A549 (cell line): Measurements from ENCODE around the gene ARG2. TPM values are rescaled to one million over a fixed set of nuclear protein-coding genes. Genes with fewer than 3 reads are reported as not detected.
"Not testable (repeated sequence)": the region's sequence is repeated elsewhere in the genome, so short reads cannot be mapped to it uniquely, and the experiment has no call there.

Source experiments
- ATAC-seq, 2 experiments: fragments of 200-7000 bp in 1 of 2; fragments of >200 bp in 1 of 2; cut with Nextera tagmentation in 1 of 2; cut with Tn5 transposase in 1 of 2; 3 replicates each; pipeline versions ENCODE4 v1.8.0 to v1.9.1; 2018 to 2020; ENCODE audit warnings: mild to moderate bottlenecking in 1 of 2, moderate library complexity in 1 of 2
- CTCF ChIA-PET: fragments of 300-600 bp; sonication (Branson Sonifier 250); formaldehyde crosslinking; extraction: SDS; loops from one replicate; lab custom pipeline; 2021; ENCODE audit warnings: antibody characterized with exemption, inconsistent platforms; lab: Yijun Ruan, JAX
- POLR2A ChIA-PET: fragments of 350-600 bp; formaldehyde crosslinking; extraction: SDS; loops from one replicate; lab custom pipeline; 2021; ENCODE audit warnings: antibody characterized with exemption, inconsistent platforms; lab: Yijun Ruan, JAX
- DNase-seq, 2 experiments: peaks; one replicate each; pipeline versions ENCODE4 v3.0.0 to v3.0.0-alpha.2; 2011 to 2016; ENCODE audit warnings: low read depth in 1 of 2, low spot score in 1 of 2
- FAIRE-seq: peaks from 2 replicates; lab custom pipeline; 2011; peaks lifted over from hg19 to GRCh38; lab: Jason Lieb, UNC
- H3K27ac ChIP-seq, 2 experiments: fragments of >200 bp; sonication (Bioruptor Twin); formaldehyde crosslinking; 3 replicates each; pipeline ENCODE4 v1.5.1; 2016 to 2017
- H3K4me1 ChIP-seq: fragments of >200 bp; sonication (Bioruptor Twin); formaldehyde crosslinking; 3 replicates; pipeline ENCODE4 v1.6.1; 2016
- H3K4me2 ChIP-seq: fragments of >200 bp; sonication (Bioruptor Twin); formaldehyde crosslinking; 3 replicates; pipeline ENCODE4 v1.6.1; 2016
- H3K4me3 ChIP-seq: fragments of >200 bp; sonication (Bioruptor Twin); formaldehyde crosslinking; 3 replicates; pipeline ENCODE4 v1.5.1; 2016
- H3K9me3 ChIP-seq: fragments of >200 bp; sonication (Bioruptor Twin); formaldehyde crosslinking; 3 replicates; pipeline ENCODE4 v1.6.1; 2016
- E2F6 ChIP-seq: IDR thresholded peaks from 2 replicates; pipeline ENCODE4 v1.6.1; 2012; ENCODE audit warnings: low read depth, borderline replicate concordance
- EHMT2 ChIP-seq: fragments of 200-600 bp; sonication (generic); IDR thresholded peaks from 2 replicates; pipeline ENCODE4 v1.6.1; 2016; ENCODE audit warnings: antibody characterized with exemption, low read depth, mild to moderate bottlenecking, moderate library complexity
- EP300 ChIP-seq, 2 experiments: fragments of >200 bp; sonication (Bioruptor Twin); formaldehyde crosslinking; IDR thresholded peaks; 2 replicates in 1 of 2; 3 replicates in 1 of 2; pipeline ENCODE4 v1.6.1; 2016 to 2017
- FOSB ChIP-seq: fragments of 250-450 bp; sonication (Bioruptor Pico); IDR thresholded peaks from 2 replicates; pipeline ENCODE4 v1.5.0; 2020; ENCODE audit warnings: mild to moderate bottlenecking, moderate library complexity
- GATA3 ChIP-seq: IDR thresholded peaks from 2 replicates; pipeline ENCODE4 v1.6.1; 2012; ENCODE audit warnings: borderline replicate concordance
- HES2 ChIP-seq: fragments of >200 bp; sonication (Bioruptor Twin); formaldehyde crosslinking; IDR thresholded peaks from 2 replicates; pipeline ENCODE4 v1.6.1; 2016
- HEYL ChIP-seq: fragments of 250-450 bp; sonication (Bioruptor Pico); IDR thresholded peaks from 2 replicates; pipeline ENCODE4 v1.8.0; 2021; ENCODE audit warnings: mild to moderate bottlenecking, moderate library complexity
- HOXA7 ChIP-seq: fragments of 250-450 bp; sonication (Bioruptor Pico); IDR thresholded peaks from 2 replicates; pipeline ENCODE4 v1.5.0; 2020; ENCODE audit warnings: mild to moderate bottlenecking, moderate library complexity
- JUN ChIP-seq, 2 experiments: fragments of >200 bp; sonication (Bioruptor Twin); formaldehyde crosslinking; IDR thresholded peaks; 2 replicates in 1 of 2; 3 replicates in 1 of 2; pipeline ENCODE4 v1.6.1; 2016 to 2017
- KDM1A ChIP-seq: fragments of 200-600 bp; sonication (generic); IDR thresholded peaks from 2 replicates; pipeline ENCODE4 v1.6.1; 2016; ENCODE audit warnings: low read depth, mild to moderate bottlenecking
- MAFK ChIP-seq: fragments of 450-650 bp; IDR thresholded peaks from 2 replicates; pipeline ENCODE4 v1.6.1; 2014; ENCODE audit not compliant: partially characterized antibody
- NPAS2 ChIP-seq: fragments of 250-450 bp; sonication (Bioruptor Pico); IDR thresholded peaks from 2 replicates; pipeline ENCODE4 v1.8.0; 2022; ENCODE audit warnings: mild to moderate bottlenecking, moderate library complexity, borderline replicate concordance
- RARB ChIP-seq: fragments of 250-450 bp; sonication (Bioruptor Pico); IDR thresholded peaks from 2 replicates; pipeline ENCODE4 v1.8.0; 2021; ENCODE audit warnings: mild to moderate bottlenecking, moderate library complexity
- RCOR1 ChIP-seq: fragments of 150-350 bp; IDR thresholded peaks from 2 replicates; pipeline ENCODE4 v1.6.1; 2014; ENCODE audit warnings: antibody characterized with exemption, low read length, low read depth
- SMC3 ChIP-seq: fragments of >200 bp; sonication (Bioruptor Twin); formaldehyde crosslinking; IDR thresholded peaks from 3 replicates; pipeline ENCODE4 v1.6.1; 2018; ENCODE audit warnings: inconsistent platforms
- TP53 ChIP-seq: fragments of 250-450 bp; sonication (Bioruptor Pico); IDR thresholded peaks from 2 replicates; pipeline ENCODE4 v1.5.0; 2021; ENCODE audit warnings: mild to moderate bottlenecking, moderate library complexity
- USF2 ChIP-seq: fragments of 450-650 bp; IDR thresholded peaks from 2 replicates; pipeline ENCODE4 v1.6.1; 2014; ENCODE audit warnings: antibody characterized with exemption
- ZSCAN20 ChIP-seq: fragments of 250-450 bp; sonication (Bioruptor Pico); IDR thresholded peaks from 2 replicates; pipeline ENCODE4 v1.8.0; 2022; ENCODE audit warnings: mild to moderate bottlenecking, moderate library complexity
- WGBS: methylation state at CpG from one replicate; pipeline ENCODE4 v1.1.6; 2017; ENCODE audit errors: missing lambda C conversion rate; 5-methylcytosine and 5-hydroxymethylcytosine counted together
- polyA plus RNA-seq, 4 experiments: library from polyadenylated mRNA; depleted of rRNA in 3 of 4; stranded (reverse); fragments of >200 nt; fragmentation: RNase III in 1 of 4; extraction: RNeasy Plus Mini Kit Qiagen cat#74134 plus additional on column Dnase treatment in 1 of 4; gene quantifications; 2 replicates in 3 of 4; 3 replicates in 1 of 4; pipeline ENCODE4 v1.2.3, GENCODE V29; 2011 to 2017

Gene ARG2
- polyA plus RNA-seq, 2 of the 4 experiments (the other 2 are of a cell fraction) = 1.8 to 2.5 TPM

- POLR2A ChIA-PET = no interaction called here
- CTCF ChIA-PET = interaction anchor here (0.9 to 31.9 kb wide), 37 partner anchors 8 to 225 kb away, joined by 3 to 517 read pairs (median 6); partner anchors contain the start of genes ARG2, ATP6V1D, PIGH and PLEKHH1
- Histone ChIP-seq H3K4me3 (no peak overlapping the region), H3K9me3 (no peaks in the 10 kb centered on the region), H3K4me1 (no peaks in the 10 kb centered on the region), H3K27ac (no peak overlapping the region), H3K4me2 (no peak overlapping the region)
- no peak for TF ChIP-seq RCOR1
- no peak for TF ChIP-seq RARB (CRISPR knock-in tag)
- TF ChIP-seq E2F6 = no peak
- no peak for TF ChIP-seq SMC3
- TF ChIP-seq JUN (IDR thresholded peaks at IDR 0.05) = no peak
- WGBS = 87% methylated on average over 3 of the region's 3 CpGs
- FAIRE-seq = no peak
- ATAC-seq = no peak
- no peak for DNase-seq
Measured at GRCh38 chr14:67584978-67585377, 34.7 kb upstream of the ARG2 start.

- Histone ChIP-seq H3K4me2 (no peak overlapping the region), H3K4me1 (no peaks in the 10 kb centered on the region), H3K9me3 (no peaks in the 10 kb centered on the region), H3K4me3 (no peak overlapping the region), H3K27ac (no peak overlapping the region)
- TF ChIP-seq ZSCAN20 (CRISPR knock-in tag) = no peak
- TF ChIP-seq HES2 = no peak
- TF ChIP-seq NPAS2 = no peak
- TF ChIP-seq HOXA7 = no peak
- TF ChIP-seq FOSB (CRISPR knock-in tag) = no peak
- TF ChIP-seq EP300 (IDR thresholded peaks at IDR 0.05) = no peak
- FAIRE-seq (no peak), ATAC-seq (no peak), DNase-seq (no peak)
- WGBS = 80% methylated on average over 4 of the region's 4 CpGs
- POLR2A ChIA-PET = interaction anchor here (0.7 kb wide), 1 partner anchor 16 kb away, joined by 3 read pairs; no protein-coding TSS in a partner anchor
- CTCF ChIA-PET = interaction anchor here (0.6 to 31.9 kb wide), 9 partner anchors 14 to 1228 kb away, joined by 3 to 517 read pairs (median 17); partner anchors contain the start of genes PIGH, RDH12 and VTI1B
Measured at GRCh38 chr14:67586369-67586768, 33.4 kb upstream of the ARG2 start.

- CTCF ChIA-PET = interaction anchor here (0.6 to 15.9 kb wide), 11 partner anchors 11 to 113 kb away, joined by 3 to 267 read pairs (median 4); partner anchors contain the start of genes PIGH, RDH12 and VTI1B
- Histone ChIP-seq H3K9me3 (no peaks in the 10 kb centered on the region), H3K4me2 (no peak overlapping the region), H3K27ac (no peak overlapping the region), H3K4me1 (no peaks in the 10 kb centered on the region), H3K4me3 (no peak overlapping the region)
- TF ChIP-seq HEYL (CRISPR knock-in tag) (no peak), TP53 (no peak), MAFK (peak; percentile 62)
- POLR2A ChIA-PET = interaction anchor here (1.8 kb wide), 1 partner anchor 11 kb away, joined by 5 read pairs; the partner anchor contains the start of gene PIGH
- ATAC-seq (no peak), FAIRE-seq (peak; percentile 84), DNase-seq (no peak)
- WGBS = 50% methylated on average over 2 of the region's 2 CpGs
Measured at GRCh38 chr14:67589204-67589770, 30.4 kb upstream of the ARG2 start.

GRCh38 chr14:67593650-67594049, 26.1 kb upstream of the ARG2 start:
- H3K27ac ChIP-seq, H3K4me3 ChIP-seq, FAIRE-seq, ATAC-seq, DNase-seq, H3K4me2 ChIP-seq, POLR2A ChIA-PET, H3K4me1 ChIP-seq, H3K9me3 ChIP-seq: not testable (repeated sequence)
- WGBS = 0% methylated on average over 1 of the region's 1 CpG
- CTCF ChIA-PET = interaction anchor here (0.7 to 1.5 kb wide), 5 partner anchors 9 to 111 kb away, joined by 3 to 7 read pairs (median 5); no protein-coding TSS in a partner anchor

- no peaks in the 10 kb centered on the region for H3K9me3 ChIP-seq
- 0 out of 2 replicates have a peak, but pooled peaks have one; percentile 21 for TF ChIP-seq USF2
- TF ChIP-seq EHMT2 = no peak
- TF ChIP-seq GATA3 = no peak
- TF ChIP-seq KDM1A = no peak
- TF ChIP-seq E2F6 = no peak
- TF ChIP-seq SMC3 = no peak
- FAIRE-seq = no peak
- no peak for DNase-seq
- no peak overlapping the region for H3K4me2 ChIP-seq
- 85% methylated on average over 2 of the region's 2 CpGs for WGBS
- H3K4me1 ChIP-seq = peaks cover 8% of the 10 kb centered on the region; the same call in 2 of the 3 replicates
- H3K27ac ChIP-seq = no peak overlapping the region
- ChIA-PET CTCF (interaction anchor here (1.1 kb wide), 1 partner anchor 11 kb away, joined by 3 read pairs; no protein-coding TSS in a partner anchor), POLR2A (no interaction called here)
- no peak for ATAC-seq
- no peak overlapping the region for H3K4me3 ChIP-seq
Measured at GRCh38 chr14:67595392-67595791, 24.3 kb upstream of the ARG2 start.
